Suprapubic skin (tissue), 3 donors: ENCODE measurements around the gene DCBLD1.

Experiments used
- EP300 ChIP-seq: sonication (generic); formaldehyde crosslinking; IDR thresholded peaks from one replicate; pipeline ENCODE4 v1.6.1; 2017; ENCODE audit warnings: antibody characterized with exemption
- TF ChIP-seq, protein P1 (sequence below), 2 donors: fragments of 200-600 bp in 1 of 2; fragments of 450-650 bp in 1 of 2; sonication (generic) in 1 of 2; IDR thresholded peaks; one replicate each; pipeline ENCODE4 v1.5.1; 2016 to 2019; ENCODE audit warnings: antibody characterized with exemption in 2 of 2, mild to moderate bottlenecking in 1 of 2, moderate library complexity in 1 of 2

DNA sequence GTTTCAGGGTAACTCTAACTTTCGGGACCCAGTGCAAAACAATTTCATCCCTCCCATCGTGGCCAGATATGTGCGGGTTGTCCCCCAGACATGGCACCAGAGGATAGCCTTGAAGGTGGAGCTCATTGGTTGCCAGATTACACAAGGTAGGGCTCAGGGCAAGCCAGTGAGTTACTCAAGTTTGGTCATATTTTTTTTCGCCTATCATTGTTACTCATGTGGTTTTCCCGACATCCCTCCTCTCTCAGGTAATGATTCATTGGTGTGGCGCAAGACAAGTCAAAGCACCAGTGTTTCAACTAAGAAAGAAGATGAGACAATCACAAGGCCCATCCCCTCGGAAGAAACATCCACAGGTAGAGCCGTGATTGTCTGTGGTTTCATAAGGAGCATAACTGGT, 58.2 kb downstream of the DCBLD1 start:
- TF ChIP-seq, protein P1, sequence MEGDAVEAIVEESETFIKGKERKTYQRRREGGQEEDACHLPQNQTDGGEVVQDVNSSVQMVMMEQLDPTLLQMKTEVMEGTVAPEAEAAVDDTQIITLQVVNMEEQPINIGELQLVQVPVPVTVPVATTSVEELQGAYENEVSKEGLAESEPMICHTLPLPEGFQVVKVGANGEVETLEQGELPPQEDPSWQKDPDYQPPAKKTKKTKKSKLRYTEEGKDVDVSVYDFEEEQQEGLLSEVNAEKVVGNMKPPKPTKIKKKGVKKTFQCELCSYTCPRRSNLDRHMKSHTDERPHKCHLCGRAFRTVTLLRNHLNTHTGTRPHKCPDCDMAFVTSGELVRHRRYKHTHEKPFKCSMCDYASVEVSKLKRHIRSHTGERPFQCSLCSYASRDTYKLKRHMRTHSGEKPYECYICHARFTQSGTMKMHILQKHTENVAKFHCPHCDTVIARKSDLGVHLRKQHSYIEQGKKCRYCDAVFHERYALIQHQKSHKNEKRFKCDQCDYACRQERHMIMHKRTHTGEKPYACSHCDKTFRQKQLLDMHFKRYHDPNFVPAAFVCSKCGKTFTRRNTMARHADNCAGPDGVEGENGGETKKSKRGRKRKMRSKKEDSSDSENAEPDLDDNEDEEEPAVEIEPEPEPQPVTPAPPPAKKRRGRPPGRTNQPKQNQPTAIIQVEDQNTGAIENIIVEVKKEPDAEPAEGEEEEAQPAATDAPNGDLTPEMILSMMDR (IDR thresholded peaks at IDR 0.05) = no peak
- no peak for TF ChIP-seq EP300
